Stimulated activated memory B cell treated with anti-CD40 and anti-IgM and Interleukin-4, amounts not matched to agents 10 μg/mL and 1 μg/mL and 100 μg/mL, for 72 hours (primary cell): ENCODE results near the gene KCNH6.
A peak's percentile ranks its signal among the peaks of the same experiment; 100 is the strongest.

Source experiments
- ATAC-seq: fragments of 150-1000 bp; cut with Tn5 transposase; 2 replicates; pipeline ENCODE4 v1.10.0; 2021
- H3K27ac Mint-ChIP-seq: one replicate; pipeline ENCODE4 v1.8.0; 2022; ENCODE audit warnings: mild to moderate bottlenecking, mixed read lengths
- H3K27me3 Mint-ChIP-seq: one replicate; pipeline ENCODE4 v1.8.0; 2022; ENCODE audit warnings: mixed read lengths
- H3K36me3 Mint-ChIP-seq: one replicate; pipeline ENCODE4 v1.8.0; 2022; ENCODE audit warnings: mixed read lengths
- H3K4me1 Mint-ChIP-seq: one replicate; pipeline ENCODE4 v1.8.0; 2022; ENCODE audit warnings: mixed read lengths
- H3K4me3 Mint-ChIP-seq: one replicate; pipeline ENCODE4 v1.8.0; 2022; ENCODE audit warnings: mild to moderate bottlenecking, moderate library complexity, mixed read lengths
- H3K9me3 Mint-ChIP-seq: one replicate; pipeline ENCODE4 v1.8.0; 2022; ENCODE audit warnings: mixed read lengths

KCNH6 gene

GRCh38 chr17:63514974-63515373 is 8.2 kb upstream of the KCNH6 start:
- H3K27me3 Mint-ChIP-seq, result peaks cover 29% of the 10 kb centered on the region
- ATAC-seq, result no peak
- H3K36me3 Mint-ChIP-seq, result no peaks in the 10 kb centered on the region
- H3K4me3 Mint-ChIP-seq, result no peak overlapping the region
- no peaks in the 10 kb centered on the region for H3K4me1 Mint-ChIP-seq
- H3K9me3 Mint-ChIP-seq, result no peaks in the 10 kb centered on the region
- H3K27ac Mint-ChIP-seq, result no peak overlapping the region

DNA sequence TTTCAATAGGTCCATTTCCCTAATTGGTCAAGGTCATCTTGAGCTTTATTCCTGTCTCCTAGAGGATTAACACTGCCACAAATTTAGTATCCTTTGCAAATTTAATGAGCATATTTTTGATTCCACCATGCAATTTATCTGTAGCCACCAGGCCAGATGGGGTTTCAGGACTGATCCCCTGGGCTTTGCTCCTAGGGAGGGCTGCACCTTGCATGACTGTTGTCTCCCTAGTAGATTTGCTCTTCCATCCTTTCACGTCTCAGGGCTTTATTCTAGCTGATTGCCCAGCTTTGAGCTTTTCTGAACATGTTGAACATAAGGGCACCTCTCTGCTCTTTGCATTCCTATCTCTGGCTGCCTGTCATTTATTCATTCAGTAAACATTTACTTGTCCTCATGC is 7.7 kb upstream of the KCNH6 start:
- no peak for ATAC-seq
- no peak overlapping the region for H3K27ac Mint-ChIP-seq
- H3K36me3 Mint-ChIP-seq, result no peaks in the 10 kb centered on the region
- peaks cover 26% of the 10 kb centered on the region for H3K27me3 Mint-ChIP-seq
- no peaks in the 10 kb centered on the region for H3K4me1 Mint-ChIP-seq
- no peaks in the 10 kb centered on the region for H3K9me3 Mint-ChIP-seq
- H3K4me3 Mint-ChIP-seq, result no peak overlapping the region

DNA sequence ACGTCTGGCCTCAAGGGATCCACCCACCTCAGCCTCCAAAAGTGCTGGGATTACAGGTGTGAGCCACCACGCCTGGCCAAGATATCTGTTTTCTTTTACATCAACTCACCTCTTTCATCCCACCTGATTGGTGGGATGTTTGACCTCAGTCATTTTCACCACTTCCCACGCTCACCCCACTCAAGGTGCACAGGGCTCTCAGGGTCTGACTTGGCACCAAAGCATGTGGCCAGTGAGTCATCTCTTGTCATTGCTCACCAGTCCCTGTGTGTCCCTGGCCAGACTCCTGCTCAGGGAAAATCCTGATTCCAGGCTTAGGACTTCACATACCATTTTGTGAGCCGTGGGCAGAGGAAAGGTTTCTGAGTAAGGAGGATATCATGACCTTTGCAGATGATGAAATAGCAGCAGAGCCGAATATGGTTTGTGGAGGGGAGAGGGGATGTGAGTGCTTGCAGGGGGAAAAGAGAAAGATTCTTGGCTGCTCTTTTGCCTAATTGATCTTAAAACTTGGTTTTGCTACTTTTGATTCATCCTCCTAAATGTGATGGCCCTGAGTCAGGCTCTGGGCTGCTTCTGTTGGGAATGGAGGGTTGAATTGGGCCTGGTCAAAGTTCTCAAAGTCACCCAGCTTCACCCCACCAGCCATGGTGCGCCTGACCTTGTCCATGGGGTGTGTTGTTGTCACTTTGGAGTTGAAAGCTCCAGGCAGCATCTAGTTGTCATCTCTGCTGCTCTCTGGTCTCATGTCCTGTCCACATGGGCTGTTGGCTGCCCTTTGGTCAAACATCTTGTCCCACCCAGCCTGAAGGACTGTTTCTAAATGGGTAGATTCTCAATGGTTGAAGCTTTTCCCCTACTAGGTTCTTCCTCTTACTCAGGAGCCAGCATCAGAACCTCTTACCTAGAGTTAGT is 6.0 kb upstream of the KCNH6 start:
- no peak for ATAC-seq
- no peaks in the 10 kb centered on the region for H3K36me3 Mint-ChIP-seq
- H3K9me3 Mint-ChIP-seq, result no peaks in the 10 kb centered on the region
- no peak overlapping the region for H3K27ac Mint-ChIP-seq
- H3K4me3 Mint-ChIP-seq, result no peak overlapping the region
- H3K4me1 Mint-ChIP-seq, result no peaks in the 10 kb centered on the region
- H3K27me3 Mint-ChIP-seq, result peaks cover 41% of the 10 kb centered on the region

- peaks cover 46% of the 10 kb centered on the region for H3K27me3 Mint-ChIP-seq
- ATAC-seq, result no peak
- no peak overlapping the region for H3K27ac Mint-ChIP-seq
Observed at GRCh38 chr17:63517825-63518534, 5.2 kb upstream of the KCNH6 start.

GRCh38 chr17:63519116-63519881 is 3.9 kb upstream of the KCNH6 start:
- no peaks in the 10 kb centered on the region for H3K9me3 Mint-ChIP-seq
- no peak for ATAC-seq
- no peaks in the 10 kb centered on the region for H3K36me3 Mint-ChIP-seq
- no peak overlapping the region for H3K27ac Mint-ChIP-seq
- peaks cover 51% of the 10 kb centered on the region for H3K27me3 Mint-ChIP-seq
- H3K4me1 Mint-ChIP-seq, result peaks cover 8% of the 10 kb centered on the region
- H3K4me3 Mint-ChIP-seq, result no peak overlapping the region

More at GRCh38 chr17:63517825-63518534, 5.2 kb upstream of the KCNH6 start:
- no peak overlapping the region for H3K4me3 Mint-ChIP-seq
- no peaks in the 10 kb centered on the region for H3K9me3 Mint-ChIP-seq
- H3K4me1 Mint-ChIP-seq, result no peaks in the 10 kb centered on the region
- no peaks in the 10 kb centered on the region for H3K36me3 Mint-ChIP-seq

DNA sequence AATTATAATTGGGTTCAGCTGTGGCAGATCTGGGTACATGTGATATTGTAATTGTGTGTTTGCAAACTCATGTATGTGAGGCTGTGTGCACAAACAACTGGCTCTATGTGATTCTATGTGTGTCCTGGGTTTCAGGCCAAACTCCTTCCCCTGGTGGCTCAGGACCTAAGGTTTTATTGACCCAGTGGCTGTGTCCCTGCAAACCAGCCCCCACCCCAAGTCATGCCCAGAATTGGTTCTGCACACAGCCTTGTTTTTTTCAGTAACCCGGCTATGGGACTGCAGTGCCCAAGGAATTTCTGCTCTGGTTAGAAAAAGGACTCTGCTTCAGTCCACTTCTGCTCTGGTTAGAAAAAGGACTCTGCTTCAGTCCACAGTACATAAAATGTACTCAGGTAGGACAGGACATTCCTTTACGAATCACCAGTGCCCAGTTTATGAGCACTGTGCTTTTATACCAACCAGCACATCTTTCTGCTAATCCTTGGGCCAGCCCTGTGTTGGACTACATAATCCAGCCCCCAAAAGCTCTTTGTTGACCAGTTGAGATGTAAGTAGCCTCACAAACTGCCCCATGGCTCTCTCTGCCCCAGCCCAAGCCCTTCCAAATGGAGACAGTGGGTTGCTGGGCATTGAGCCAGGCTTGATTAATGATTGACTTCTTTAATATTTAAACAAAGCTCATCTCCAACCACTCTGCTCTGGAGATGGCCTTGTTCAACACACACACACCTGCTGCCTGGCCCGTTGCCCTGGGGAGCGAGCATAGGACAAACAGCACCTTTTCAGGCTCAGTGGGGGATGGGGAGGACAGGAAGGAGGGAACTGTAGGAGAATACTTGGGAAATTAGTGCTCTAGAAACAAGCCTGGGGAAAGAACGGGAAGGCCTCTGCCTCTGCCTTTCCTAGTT is 2.9 kb upstream of the KCNH6 start:
- H3K27me3 Mint-ChIP-seq, result peaks cover 59% of the 10 kb centered on the region
- ATAC-seq, result no peak
- H3K4me1 Mint-ChIP-seq, result peaks cover 8% of the 10 kb centered on the region
- H3K36me3 Mint-ChIP-seq, result no peaks in the 10 kb centered on the region
- H3K4me3 Mint-ChIP-seq, result no peak overlapping the region
- H3K9me3 Mint-ChIP-seq, result no peaks in the 10 kb centered on the region
- no peak overlapping the region for H3K27ac Mint-ChIP-seq

DNA sequence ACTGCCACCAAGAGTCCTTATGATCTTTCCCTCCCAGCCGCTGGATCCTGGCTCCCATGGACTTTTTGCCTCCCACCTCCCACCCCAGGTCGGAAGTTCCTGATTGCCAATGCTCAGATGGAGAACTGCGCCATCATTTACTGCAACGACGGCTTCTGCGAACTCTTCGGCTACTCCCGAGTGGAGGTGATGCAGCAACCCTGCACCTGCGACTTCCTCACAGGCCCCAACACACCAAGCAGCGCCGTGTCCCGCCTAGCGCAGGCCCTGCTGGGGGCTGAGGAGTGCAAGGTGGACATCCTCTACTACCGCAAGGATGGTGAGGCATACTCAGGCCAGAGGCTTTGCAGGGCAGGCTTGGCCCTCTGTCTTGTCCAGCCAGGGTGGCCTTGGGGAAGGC is 893 bp downstream of the KCNH6 start:
- H3K9me3 Mint-ChIP-seq, result no peaks in the 10 kb centered on the region
- no peak for ATAC-seq
- H3K27me3 Mint-ChIP-seq, result peaks cover 63% of the 10 kb centered on the region
- no peaks in the 10 kb centered on the region for H3K36me3 Mint-ChIP-seq
- peak overlapping the region; percentile 1 for H3K4me3 Mint-ChIP-seq
- no peak overlapping the region for H3K27ac Mint-ChIP-seq
- peaks cover 8% of the 10 kb centered on the region for H3K4me1 Mint-ChIP-seq

GRCh38 chr17:63525190-63525946 is 2.2 kb downstream of the KCNH6 start:
- no peak overlapping the region for H3K27ac Mint-ChIP-seq
- H3K4me1 Mint-ChIP-seq, result peaks cover 8% of the 10 kb centered on the region
- no peaks in the 10 kb centered on the region for H3K9me3 Mint-ChIP-seq
- H3K36me3 Mint-ChIP-seq, result no peaks in the 10 kb centered on the region
- H3K27me3 Mint-ChIP-seq, result peaks cover 63% of the 10 kb centered on the region
- ATAC-seq, result no peak
- H3K4me3 Mint-ChIP-seq, result no peak overlapping the region

DNA sequence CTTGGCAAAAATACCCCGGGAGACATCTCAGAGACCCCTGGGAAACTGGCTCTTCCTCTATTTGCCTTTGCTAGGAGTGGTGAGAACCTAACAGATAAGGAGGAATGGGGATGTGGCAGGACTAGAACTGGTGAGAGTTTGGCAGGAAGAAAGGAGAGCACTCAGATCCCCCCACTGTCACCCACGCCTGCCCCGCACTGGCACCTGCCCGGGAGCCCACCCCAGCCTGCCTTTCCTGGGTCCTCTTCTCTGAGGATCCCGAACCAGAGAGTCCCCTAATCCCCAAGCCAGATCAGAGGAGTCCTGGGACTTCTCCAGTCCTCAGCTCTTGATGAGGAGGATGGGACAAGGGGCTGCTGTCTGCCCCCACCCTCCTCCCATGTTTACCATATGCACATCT is 3.7 kb downstream of the KCNH6 start:
- Mint-ChIP-seq H3K4me1 (peaks cover 8% of the 10 kb centered on the region), H3K36me3 (no peaks in the 10 kb centered on the region), H3K27me3 (peaks cover 48% of the 10 kb centered on the region), H3K9me3 (no peaks in the 10 kb centered on the region), H3K27ac (no peak overlapping the region), H3K4me3 (no peak overlapping the region)
- ATAC-seq, result no peak

- ATAC-seq, result no peak
- no peak overlapping the region for H3K4me3 Mint-ChIP-seq
- peaks cover 38% of the 10 kb centered on the region for H3K27me3 Mint-ChIP-seq
- peaks cover 8% of the 10 kb centered on the region for H3K4me1 Mint-ChIP-seq
- H3K9me3 Mint-ChIP-seq, result no peaks in the 10 kb centered on the region
- no peak overlapping the region for H3K27ac Mint-ChIP-seq
- no peaks in the 10 kb centered on the region for H3K36me3 Mint-ChIP-seq
Observed at GRCh38 chr17:63528183-63528582, 5.0 kb downstream of the KCNH6 start.

DNA sequence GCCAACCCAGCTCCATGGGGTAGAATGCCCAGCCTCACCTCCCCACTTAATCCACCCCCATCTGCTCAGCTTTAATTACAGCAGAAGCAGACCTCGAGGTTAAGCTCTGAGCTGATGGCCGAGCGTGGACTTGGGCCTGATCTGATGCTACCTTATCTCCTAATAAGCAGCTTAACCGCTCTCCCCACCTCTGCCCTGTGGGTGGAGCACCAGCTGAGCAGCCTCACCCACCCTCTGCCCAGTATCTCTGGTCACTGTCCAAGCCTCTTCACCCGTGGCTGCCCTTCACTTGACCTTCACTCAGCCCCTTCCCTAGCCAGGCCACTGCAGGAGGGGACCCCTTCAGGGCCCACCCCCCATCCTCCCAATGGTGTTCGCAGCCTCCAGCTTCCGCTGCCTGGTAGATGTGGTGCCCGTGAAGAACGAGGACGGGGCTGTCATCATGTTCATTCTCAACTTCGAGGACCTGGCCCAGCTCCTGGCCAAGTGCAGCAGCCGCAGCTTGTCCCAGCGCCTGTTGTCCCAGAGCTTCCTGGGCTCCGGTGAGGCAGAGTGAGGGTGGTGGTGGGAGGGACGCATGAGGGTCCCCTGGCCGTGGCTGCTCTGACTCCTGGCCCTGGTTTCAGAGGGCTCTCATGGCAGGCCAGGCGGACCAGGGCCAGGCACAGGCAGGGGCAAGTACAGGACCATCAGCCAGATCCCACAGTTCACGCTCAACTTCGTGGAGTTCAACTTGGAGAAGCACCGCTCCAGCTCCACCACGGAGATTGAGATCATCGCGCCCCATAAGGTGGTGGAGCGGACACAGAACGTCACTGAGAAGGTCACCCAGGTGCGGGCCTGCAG is 6.8 kb downstream of the KCNH6 start:
- ATAC-seq, result no peak
- Mint-ChIP-seq H3K4me1 (no peaks in the 10 kb centered on the region), H3K27ac (no peak overlapping the region), H3K36me3 (no peaks in the 10 kb centered on the region), H3K27me3 (peaks cover 32% of the 10 kb centered on the region), H3K4me3 (no peak overlapping the region), H3K9me3 (no peaks in the 10 kb centered on the region)

DNA sequence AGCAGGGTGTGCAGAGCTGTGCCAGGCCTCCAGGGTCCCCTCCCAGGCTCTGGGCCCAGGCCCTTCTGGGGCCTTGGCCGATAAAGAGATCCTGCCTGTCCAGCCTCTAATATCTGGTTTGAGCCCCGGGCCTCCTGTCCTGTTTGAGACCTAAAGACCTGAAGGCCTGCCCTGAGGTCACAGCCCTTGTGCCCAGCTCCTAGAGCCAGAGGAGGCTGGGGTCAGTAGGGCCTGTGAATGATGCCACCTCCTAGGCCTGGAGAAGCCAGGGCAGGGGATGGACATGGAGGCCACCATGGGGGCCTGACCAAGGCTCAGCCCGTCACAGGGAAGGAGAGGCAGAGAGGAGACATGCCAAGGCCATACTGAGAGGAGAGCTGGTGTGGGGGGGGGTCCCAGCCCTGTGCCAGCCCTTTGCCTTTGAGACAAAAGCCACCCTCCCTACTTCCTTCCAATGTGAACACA is 7.4 kb downstream of the KCNH6 start:
- no peak overlapping the region for H3K4me3 Mint-ChIP-seq
- peaks cover 32% of the 10 kb centered on the region for H3K27me3 Mint-ChIP-seq
- H3K27ac Mint-ChIP-seq, result no peak overlapping the region
- H3K4me1 Mint-ChIP-seq, result no peaks in the 10 kb centered on the region
- ATAC-seq, result peak; percentile 4
- H3K9me3 Mint-ChIP-seq, result no peaks in the 10 kb centered on the region
- no peaks in the 10 kb centered on the region for H3K36me3 Mint-ChIP-seq
